Stimulated activated CD4-positive, alpha-beta T cell treated with anti-CD3 and anti-CD28 coated beads, TNF-alpha, amount 100 ng/mL, for 1 hour (primary cell): ENCODE data around the gene UNC5C.

Experiments
- DNase-seq, 3 donors: peaks; one replicate each; pipeline ENCODE4 v3.0.0-alpha.2; 2020; ENCODE audit warnings: low read depth in 3 of 3, low spot score in 1 of 3

The UNC5C gene

DNA sequence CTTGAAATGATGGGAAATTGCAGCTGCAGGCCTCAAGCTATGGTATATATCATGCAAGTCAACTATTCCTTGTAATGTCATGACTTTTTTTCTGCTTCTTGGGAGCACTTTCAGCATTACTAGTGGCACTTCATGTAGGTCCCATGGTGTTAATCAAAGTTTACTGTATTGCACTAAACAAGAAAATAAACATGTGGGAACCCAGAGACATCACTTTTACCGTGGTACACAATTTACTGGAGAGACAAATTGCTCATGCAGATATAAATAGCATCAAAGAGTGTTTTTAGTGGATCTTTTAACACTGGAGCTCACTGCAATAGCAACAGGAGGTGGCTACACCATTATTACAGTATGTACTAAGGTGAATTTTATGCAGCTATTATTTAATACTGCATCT is 79.2 kb downstream of the UNC5C start:
- no peak for DNase-seq

DNA sequence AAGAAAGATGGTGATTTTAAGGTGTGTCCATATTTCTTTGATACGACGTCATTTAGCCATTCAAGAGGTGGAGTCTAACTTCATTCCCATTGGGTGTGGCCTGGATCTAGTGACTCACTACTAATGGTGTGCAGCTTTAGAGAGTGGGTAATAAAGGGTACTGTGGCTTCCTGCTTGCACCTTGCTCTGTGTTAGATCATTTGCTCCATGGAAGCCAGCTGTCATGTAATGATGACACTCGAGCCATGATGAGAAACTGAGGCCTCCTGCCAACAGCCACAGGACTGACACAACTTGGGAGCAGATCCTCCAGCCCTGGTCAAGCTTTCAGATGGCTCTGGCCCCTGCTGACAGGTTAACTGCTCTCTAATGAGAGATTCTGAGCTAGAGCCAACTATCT is 82.0 kb downstream of the UNC5C start:
- DNase-seq = no peak

DNA sequence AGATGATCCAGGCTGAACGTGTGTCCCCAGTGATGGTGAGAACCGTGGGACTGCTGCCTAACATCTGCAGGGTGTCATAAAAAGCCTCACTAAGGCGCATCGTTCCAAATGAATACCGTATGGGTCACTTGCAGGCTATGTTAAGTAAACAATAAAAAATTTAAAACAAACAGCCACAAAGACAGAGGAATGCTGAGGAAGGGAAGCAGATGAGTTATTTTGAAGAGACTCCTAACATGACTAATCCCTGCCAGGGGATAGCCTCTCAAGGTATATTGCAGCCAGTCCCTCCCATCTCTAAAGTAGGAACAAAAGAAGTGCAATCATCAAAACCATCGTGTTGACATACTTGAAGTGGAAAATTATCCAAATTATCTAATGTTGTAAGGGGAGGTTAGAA is 83.8 kb downstream of the UNC5C start:
- no peak for DNase-seq

DNA sequence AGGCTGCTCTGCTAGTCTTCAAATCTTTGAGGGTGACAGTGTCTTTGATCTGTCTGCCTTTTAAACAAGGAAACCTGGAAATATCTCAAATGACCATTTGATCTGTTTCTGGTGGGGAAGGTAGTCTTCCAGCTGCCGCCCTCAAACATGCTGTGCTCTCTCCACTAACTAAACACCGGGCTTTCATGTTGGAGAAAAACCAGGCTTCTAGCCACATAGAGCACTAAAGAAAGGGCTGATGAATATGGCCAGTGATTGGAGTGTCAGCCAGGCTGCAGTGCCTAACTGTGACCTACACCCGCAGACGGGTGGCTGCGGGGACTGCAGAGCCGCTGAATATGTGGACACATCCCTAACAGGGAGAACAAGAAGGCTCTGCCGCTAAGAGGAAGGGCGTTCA is 85.9 kb downstream of the UNC5C start:
- no peak for DNase-seq

DNA sequence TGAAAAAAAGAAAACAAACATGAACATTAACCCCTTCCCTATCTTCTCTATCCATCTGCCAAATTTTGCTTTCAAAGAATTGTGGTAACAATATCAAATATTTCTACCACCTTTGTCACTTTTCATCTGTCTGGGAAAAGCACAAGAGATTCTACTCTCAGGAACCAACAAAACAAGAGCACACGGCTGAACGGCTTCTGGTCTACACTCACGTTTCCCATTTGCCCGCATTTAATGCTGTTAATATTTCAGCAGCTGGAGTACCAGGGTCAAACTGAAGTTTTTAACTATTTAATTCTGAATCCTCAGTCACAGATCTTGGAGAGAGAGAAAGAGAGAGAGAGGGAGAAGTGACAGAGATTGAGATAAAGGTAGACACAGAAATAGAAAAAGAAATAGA is 91.4 kb downstream of the UNC5C start:
- no peak for DNase-seq

DNA sequence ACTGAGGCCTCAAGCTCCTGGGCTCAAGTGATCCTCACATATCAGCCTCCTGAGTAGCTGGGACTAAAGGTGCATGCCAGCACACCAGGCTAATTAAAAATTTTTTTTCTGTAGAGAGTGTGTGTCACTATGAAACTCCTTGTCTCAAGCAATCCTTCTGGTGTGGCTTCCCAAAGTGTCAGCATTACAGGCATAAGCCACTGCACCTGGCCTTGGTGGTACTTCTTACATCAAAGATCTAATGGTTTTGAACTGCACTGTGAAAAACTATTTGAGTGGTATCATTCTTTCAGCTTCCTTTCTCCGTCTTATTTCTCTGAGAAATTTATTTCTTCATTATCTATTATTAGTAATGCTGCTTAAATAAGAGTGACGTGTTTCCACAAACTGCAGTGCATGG is 98.5 kb downstream of the UNC5C start:
- DNase-seq = no peak

DNA sequence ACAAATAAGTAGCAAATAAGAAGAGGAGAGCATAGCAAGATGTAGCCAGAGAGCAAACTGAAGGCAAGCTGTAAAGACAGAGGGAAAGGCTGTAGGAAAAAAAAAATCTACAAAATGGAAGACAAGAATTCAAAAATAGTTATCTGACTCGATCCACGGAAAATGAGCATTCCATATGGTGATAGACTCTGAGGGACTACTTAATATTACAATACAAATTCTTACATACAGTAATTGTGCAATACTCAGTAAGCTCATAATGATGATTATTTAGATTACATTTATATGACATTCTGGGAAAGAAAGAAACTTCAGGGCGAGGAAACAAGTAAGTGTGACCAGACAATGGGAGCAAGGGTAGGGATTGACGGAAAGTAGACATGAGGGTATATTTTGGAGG is 102.6 kb downstream of the UNC5C start:
- no peak for DNase-seq

DNA sequence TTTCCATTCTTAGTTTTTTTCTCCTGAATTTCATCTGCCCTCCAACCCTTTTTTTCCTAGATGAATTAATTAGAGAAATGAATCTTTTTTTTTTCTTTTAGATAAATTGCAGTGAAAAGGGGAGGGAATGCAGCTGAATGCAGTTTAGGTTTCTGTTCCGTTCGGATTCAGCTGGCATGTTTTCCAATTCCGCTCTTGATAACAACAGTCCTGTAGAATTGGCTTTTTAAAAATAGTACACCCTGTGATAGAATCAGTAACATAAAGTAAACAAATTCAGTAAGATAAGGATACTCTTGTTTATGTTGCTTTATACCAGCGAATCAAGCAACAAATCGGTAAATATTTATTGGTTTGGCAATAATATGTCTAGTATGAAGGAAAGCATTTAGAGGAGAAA is 103.5 kb downstream of the UNC5C start:
- DNase-seq = no peak

DNA sequence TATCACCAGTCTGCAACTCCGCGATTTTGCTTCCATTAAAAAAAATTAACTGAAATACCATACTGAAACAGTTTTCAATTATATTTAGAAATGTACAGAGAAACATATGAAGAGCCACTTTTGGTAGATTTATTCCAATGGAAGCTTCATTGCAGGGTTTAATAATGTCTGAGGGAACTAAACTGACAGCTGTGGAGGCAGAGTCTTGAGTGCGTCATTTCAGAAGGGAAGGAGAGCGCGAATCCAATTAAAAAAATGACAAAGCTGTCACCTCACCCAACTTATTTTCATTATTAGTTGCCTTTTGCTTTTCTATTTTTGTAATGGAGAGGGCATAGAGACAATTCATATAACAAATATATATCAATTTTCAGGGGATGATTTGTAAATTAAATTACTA is 104.0 kb downstream of the UNC5C start:
- DNase-seq = no peak

DNA sequence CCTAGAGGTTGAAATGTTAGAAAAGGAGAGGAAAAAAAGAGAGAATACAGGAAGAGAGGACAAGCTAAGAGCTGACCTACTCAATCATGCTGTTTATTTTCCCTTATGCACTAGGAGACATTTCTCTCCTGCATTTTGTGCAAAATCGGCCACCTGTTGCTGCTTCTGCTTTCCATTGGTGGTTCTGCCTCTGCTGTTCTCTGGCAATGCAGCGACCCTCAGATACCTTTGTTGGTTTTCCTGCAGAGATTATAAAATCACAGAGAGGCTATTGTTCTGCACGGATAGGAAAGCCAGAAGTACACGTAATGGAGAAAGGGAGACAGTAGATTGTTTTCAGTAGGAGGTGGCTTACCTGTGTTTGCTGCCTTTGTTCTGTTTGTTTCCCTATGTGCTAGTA is 108.9 kb downstream of the UNC5C start:
- DNase-seq = no peak

DNA sequence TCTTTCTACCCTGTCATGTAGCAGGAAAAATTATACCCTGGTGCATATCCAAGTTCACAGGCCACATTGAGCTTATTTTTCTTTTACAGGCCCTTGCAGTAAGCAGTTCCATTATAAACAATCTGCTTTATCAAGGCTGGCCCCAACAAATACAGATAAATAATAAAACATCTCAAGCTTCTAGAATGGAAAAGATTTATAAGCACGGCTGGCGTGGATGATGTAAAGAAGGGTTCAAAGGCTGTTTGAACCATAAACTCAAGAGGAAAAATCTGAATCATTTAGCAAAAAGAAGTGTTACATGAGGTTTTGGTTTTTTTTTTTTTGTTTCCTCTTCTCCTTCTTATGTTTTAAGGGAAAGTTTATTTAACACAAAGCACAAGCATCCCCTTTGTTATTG is 109.7 kb downstream of the UNC5C start:
- no peak for DNase-seq

DNA sequence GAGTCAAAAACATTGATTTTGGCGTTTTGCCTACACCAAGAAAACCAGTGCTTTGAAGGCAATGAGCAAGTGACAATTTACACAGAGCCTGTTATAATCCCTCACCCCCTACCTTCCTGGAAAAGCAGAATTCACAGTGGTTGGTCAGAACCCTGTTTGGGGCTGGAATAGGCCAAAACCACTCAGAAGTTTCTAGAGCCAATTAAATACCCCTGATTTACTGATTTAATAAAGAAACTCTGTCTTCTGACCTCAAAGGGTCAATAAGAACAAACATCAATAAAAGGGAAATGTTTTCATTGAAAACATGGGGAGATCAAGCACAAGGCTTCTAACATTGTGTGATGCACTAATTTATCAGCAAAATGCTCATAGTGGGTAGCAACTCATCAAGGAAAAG is 116.3 kb downstream of the UNC5C start:
- no peak for DNase-seq

DNA sequence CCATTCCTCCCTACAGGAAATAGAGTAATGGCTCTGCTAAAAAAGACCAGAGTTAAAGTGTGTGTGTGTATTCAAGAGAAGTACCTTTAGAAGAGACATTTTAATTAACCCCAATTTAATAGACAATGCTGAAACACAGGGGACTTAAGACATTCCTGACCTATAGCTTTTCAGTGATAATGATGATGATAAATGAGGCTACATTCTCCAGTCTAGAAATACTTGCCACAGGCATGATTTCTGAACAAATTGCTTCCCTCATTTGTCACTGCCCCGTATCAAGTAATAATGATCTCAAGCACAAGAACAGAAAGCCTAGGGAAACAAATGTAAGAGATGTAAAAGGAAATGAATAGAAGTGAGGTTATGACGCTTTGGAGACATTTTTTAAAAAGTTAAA is 117.1 kb downstream of the UNC5C start:
- no peak for DNase-seq

DNA sequence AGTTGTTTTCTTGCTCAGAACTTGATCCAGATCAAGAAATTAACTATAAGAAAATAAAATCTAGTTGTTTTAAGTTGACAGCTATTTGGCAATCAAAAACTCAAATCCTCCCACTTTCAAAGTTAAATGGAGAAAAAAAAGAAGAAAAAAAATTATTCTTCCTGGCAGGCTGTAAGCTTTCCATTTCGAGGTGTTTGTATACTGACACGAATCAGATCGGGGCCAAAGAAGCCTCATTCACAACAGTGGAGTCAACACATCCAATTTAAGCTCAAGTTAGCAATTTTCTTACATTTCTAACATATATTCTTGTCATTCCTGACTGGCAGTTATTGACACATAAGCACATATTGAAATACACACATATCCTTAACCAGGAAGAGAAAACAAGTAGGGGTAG is 119.4 kb downstream of the UNC5C start:
- no peak for DNase-seq

DNA sequence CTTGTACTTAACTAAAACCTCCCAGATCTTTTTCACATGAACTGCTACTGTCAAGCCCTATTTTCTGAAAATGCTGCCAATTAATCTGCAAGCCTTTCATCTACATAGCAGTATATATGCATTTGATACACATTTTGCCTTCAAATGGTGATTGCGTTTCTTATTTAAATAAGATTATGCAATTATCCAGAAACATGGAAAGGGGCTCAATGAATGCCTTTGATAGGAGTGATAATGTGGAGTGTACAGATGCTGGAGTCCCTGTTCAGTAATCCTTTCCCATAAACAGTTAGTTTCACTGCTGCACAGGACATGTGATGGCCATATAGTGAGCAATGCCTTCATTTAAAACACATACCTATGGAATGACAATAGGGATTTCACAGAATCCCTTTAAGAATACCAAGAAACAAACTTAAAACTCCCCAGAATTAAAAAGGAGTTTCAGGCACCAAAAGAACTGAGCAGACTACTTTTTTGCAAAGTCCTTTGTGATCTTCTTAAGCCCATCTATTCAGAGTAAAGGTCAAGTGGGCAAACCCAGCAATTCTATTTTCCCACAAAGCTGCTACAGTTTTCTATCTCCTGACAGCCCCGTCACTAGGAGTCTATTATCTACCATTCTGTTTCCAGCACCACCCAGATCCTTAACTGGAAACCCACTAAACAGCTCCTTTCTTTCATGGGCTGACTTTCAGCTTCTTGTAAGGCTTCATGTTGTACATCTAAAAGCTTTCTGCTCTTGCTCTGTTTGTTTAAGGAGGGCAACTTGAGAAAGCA is 120.3 kb downstream of the UNC5C start:
- no peak for DNase-seq

DNA sequence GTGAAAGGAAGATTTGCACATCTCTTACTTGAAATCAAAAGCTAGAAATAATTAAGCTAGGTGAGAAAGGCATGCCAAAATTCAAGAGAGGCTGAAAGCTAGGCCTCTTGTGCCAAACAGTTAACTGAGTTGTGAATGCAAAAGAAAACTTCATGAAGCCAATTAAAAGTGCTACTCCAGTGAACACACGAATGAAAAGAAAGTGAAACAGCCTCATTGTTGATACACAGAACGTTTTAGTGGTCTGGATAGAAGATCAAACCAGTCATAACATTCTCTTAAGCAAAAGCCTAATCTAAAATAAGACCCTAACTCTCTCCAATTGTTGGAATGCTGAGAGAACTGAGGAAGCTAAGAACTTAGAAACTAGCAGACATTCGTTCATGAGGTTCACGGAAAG is 122.3 kb downstream of the UNC5C start:
- DNase-seq = no peak

DNA sequence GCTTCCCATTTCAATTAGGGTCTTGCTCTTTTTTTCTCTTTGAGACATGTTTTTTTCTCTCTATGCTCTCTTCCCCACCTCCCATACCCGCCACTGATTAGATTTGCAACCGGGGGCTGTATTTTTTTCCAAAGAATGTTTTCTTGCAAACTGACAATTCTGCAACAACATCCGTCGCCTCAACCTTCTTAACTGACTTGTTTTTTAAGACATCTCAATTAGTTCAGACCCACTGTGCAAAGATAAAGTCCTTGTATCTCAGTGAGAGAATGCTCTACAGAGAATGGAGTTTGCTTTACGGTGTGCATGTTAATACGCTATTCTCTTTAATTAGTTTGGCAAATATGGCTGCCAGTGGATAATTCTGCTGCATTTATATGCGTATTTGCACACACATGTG is 126.3 kb downstream of the UNC5C start:
- DNase-seq = no peak

DNA sequence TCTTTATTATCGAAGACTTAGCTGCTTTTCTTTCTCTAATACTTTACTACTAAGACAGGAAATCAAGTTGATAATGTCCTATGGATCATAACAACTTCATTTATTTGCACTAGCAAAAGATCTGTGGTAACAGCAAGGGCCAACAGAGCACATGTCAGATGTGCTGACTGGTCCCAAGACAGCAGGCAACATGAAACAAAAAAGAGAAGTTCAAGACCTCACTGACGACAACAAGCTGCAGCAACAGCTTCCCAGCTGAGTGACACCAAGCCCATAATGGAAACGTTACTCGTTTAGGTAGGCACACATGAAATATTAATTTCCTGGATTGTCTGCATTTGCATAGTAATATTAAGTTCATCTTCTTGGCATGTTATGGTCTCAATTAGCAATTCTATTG is 126.9 kb downstream of the UNC5C start:
- DNase-seq = no peak

DNA sequence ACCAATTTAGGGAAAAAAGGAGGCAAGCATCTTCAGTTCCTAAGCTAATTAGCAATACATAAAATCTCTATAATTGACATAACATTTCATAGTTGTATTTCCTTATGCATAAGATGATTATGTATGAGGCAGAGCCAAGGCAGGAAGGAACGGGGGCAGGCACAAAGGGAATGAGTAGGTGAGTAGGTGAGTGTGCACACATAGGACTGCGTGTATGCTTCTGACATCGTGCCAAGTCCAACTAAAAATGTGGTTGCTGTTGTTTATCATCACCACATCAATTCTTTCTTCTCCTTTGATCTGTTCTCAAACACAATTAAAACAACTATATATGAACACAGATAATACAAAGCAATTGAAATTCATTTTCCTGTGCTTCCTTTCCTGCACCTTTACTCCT is 131.2 kb downstream of the UNC5C start:
- no peak for DNase-seq

DNA sequence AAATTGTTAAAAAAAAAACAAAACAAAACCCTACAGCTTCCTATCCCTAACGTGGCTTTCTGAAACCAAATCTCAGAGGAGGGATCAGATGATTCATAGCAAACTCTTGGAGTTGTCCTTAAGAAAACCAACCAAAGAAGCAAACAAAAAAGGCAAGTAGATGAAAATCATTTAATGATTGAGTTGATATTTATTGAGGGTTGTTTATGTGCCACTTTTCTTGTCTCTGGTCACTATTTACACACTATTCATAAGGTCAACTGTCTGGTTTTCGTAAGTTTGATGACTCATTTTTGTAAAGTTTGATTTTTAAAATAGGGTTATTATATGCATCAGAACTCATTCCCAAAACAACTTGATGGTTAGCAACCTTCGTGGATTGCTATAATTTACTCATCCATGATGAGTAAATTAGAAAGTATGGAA is 133.4 kb downstream of the UNC5C start:
- no peak for DNase-seq

DNA sequence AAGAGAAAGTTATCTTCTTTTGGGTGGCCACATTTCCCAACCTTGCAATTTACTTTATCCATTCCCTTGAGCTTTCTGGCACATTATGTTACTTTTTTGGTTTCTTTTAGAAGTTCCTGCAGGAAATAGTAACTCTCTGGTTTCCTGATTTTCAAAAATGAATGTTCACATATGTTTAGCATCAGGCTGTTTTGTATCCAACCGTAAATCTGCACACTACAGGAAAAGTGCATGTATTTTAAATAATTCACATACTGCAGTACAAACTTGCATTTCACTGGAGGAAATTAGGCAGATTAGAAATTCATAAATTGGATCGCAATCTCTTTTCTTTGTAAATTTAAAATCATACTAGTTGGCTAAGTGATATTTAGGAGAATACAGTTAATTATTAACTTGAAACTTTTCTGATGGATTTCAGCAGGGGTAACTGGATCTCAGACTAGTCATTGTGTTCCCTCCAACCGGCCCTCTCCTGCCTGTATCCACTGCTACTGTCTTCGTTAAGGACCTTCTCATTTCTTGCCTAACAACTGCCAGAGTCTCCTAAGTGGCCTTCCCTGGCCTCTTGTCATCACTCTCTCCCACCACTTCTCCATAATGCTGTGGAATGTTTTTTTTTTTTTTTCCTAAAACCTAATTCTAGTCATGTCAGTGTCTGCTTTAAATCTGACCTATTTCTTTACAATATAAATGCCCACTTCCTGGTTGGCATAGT is 137.2 kb downstream of the UNC5C start:
- DNase-seq = no peak

DNA sequence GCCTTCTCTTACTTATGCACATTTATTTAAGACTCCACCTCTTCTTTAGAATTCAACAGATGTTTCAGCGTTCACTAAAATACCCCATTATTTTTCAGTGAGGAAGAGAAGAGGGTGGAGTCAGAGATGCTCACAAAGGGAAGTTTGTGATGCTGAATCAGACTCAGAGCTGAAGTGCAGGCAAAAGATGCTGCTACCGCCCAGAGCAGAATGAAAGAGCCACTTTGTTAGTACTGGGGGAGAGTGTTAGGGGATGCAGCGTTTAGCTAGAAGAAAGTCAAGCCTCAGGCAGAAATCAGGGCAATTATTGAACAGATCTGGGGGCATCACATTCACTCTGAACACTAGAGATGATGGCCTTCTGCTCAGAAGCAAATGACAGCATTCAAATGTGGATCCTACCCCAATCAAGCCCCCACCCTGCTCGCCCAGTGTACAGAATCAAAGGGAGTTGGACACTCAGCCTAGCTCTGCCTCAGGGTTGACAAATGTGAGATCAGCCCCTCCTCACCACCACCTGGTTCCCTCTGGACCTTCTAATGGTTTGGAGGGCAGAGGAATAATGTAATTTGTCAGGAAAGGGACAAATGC is 138.3 kb downstream of the UNC5C start:
- no peak for DNase-seq

DNA sequence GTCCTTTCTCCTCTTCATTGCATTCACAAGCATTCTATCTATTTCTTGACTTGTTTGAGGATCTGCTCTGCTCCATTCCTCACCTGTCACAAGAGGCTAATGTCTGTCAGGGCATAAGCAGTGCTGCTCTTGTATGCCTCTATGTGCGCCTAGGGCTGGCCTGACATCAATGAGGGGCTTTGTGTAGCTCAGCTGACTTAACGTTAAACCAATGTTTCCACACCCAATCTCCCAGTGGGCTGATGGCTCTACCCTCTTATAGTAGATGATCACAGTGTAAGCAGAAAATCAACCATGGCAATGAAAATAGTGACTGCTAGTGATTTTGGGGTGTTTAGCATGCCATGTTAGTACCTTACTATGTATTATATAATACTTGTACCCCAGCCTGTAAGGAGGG is 139.0 kb downstream of the UNC5C start:
- no peak for DNase-seq
